Activated B cell treated with CpG ODN at 0.5 μM for 24 hours (primary cell): ENCODE measurements around the gene FBXL7. TPM values are rescaled to one million over a fixed set of nuclear protein-coding genes. Genes with fewer than 3 reads are reported as not detected.

Experiments used
- ATAC-seq: fragments of 200-7000 bp; cut with Tn5 transposase; one replicate; pipeline ENCODE4 v1.10.0; 2021; ENCODE audit warnings: low read depth, mild to moderate bottlenecking, moderate library complexity
- CTCF ChIA-PET: fragments of 350-600 bp; sonication (Branson Sonifier 250); formaldehyde crosslinking; loops from one replicate; lab custom pipeline; 2021; ENCODE audit warnings: antibody characterized with exemption; lab: Charles Lee
- POLR2A ChIA-PET: fragments of 350-600 bp; sonication (Branson Sonifier 250); formaldehyde crosslinking; loops from one replicate; lab custom pipeline; 2021; ENCODE audit warnings: antibody characterized with exemption; lab: Charles Lee
- DNase-seq: peaks from one replicate; pipeline ENCODE4 v3.0.0; 2022
- H3K27ac Mint-ChIP-seq: one replicate; pipeline ENCODE4 v1.8.0; 2020; ENCODE audit warnings: mixed read lengths
- H3K27me3 Mint-ChIP-seq: one replicate; pipeline ENCODE4 v1.8.0; 2021; ENCODE audit warnings: mixed read lengths
- H3K36me3 Mint-ChIP-seq: one replicate; pipeline ENCODE4 v1.8.0; 2021; ENCODE audit warnings: low read depth, mixed read lengths
- H3K4me1 Mint-ChIP-seq: one replicate; pipeline ENCODE4 v1.8.0; 2021; ENCODE audit warnings: mixed read lengths
- H3K4me3 Mint-ChIP-seq: one replicate; pipeline ENCODE4 v1.8.0; 2020; ENCODE audit warnings: mild to moderate bottlenecking, mixed read lengths
- H3K9me3 Mint-ChIP-seq: one replicate; pipeline ENCODE4 v1.8.0; 2020; ENCODE audit warnings: mixed read lengths
- intact Hi-C: fragments of 100-400 bp; cut with micrococcal nuclease; formaldehyde crosslinking; loops from one replicate; pipeline ENCODE4 v1.15.1; 2024
- total RNA-seq: library from RNA; stranded (reverse); gene quantifications from 2 replicates; pipeline ENCODE4 v1.2.3, GENCODE V29; 2022
- TF ChIP-seq, protein P1 (sequence below): fragments of 200-600 bp; IDR thresholded peaks from one replicate; pipeline ENCODE4 v1.8.0; 2022; ENCODE audit warnings: antibody characterized with exemption, mild to moderate bottlenecking

Gene FBXL7
- total RNA-seq, 1 donor from 2014 or later, result not detected

- DNase-seq, result no peak
- intact Hi-C loops, result no loop called here
- ATAC-seq, result no peak
- no peaks in the 10 kb centered on the region for H3K4me1 Mint-ChIP-seq
- no peak overlapping the region for H3K27ac Mint-ChIP-seq
- peaks cover 9% of the 10 kb centered on the region for H3K9me3 Mint-ChIP-seq
- no peak overlapping the region for H3K4me3 Mint-ChIP-seq
- TF ChIP-seq, protein P1, sequence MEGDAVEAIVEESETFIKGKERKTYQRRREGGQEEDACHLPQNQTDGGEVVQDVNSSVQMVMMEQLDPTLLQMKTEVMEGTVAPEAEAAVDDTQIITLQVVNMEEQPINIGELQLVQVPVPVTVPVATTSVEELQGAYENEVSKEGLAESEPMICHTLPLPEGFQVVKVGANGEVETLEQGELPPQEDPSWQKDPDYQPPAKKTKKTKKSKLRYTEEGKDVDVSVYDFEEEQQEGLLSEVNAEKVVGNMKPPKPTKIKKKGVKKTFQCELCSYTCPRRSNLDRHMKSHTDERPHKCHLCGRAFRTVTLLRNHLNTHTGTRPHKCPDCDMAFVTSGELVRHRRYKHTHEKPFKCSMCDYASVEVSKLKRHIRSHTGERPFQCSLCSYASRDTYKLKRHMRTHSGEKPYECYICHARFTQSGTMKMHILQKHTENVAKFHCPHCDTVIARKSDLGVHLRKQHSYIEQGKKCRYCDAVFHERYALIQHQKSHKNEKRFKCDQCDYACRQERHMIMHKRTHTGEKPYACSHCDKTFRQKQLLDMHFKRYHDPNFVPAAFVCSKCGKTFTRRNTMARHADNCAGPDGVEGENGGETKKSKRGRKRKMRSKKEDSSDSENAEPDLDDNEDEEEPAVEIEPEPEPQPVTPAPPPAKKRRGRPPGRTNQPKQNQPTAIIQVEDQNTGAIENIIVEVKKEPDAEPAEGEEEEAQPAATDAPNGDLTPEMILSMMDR, result no peak
- ChIA-PET POLR2A (no interaction called here), CTCF (no interaction called here)
- no peaks in the 10 kb centered on the region for H3K36me3 Mint-ChIP-seq
- H3K27me3 Mint-ChIP-seq, result no peaks in the 10 kb centered on the region
These were observed 456.6 kb downstream of the FBXL7 start for GRCh38 chr5:15956622-15957021.

DNA sequence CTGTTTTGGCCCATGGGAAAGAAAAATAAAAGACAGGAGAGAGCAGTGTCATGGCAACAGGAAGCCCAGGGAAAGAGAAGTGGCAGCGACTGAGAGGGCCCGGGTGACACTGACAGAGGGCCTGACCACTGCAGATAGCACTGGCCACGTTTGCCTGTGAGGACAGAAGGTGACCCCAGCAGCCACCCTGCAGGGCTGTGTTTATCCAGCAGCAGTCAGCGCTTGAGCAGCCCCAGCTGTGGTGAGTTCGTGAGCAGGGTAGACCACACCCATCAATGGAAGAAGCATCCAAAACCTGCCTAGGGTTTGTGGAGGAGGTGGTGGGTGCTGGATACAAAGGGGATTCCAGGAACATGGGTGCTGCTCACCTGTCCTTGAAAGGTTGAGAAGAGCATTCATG, 457.1 kb downstream of the FBXL7 start:
- no peaks in the 10 kb centered on the region for H3K36me3 Mint-ChIP-seq
- TF ChIP-seq, protein P1, result no peak
- H3K27ac Mint-ChIP-seq, result no peak overlapping the region
- no peaks in the 10 kb centered on the region for H3K27me3 Mint-ChIP-seq
- H3K4me3 Mint-ChIP-seq, result no peak overlapping the region
- no peak for ATAC-seq
- POLR2A ChIA-PET, result no interaction called here
- H3K4me1 Mint-ChIP-seq, result no peaks in the 10 kb centered on the region
- intact Hi-C loops, result no loop called here
- CTCF ChIA-PET, result no interaction called here
- H3K9me3 Mint-ChIP-seq, result peaks cover 6% of the 10 kb centered on the region
- DNase-seq, result no peak

GRCh38 chr5:15959370-15960164, 459.6 kb downstream of the FBXL7 start:
- Mint-ChIP-seq H3K36me3 (no peaks in the 10 kb centered on the region), H3K4me3 (no peak overlapping the region), H3K4me1 (no peaks in the 10 kb centered on the region), H3K27ac (no peak overlapping the region), H3K9me3 (peaks cover 9% of the 10 kb centered on the region), H3K27me3 (no peaks in the 10 kb centered on the region)
- POLR2A ChIA-PET, result no interaction called here
- intact Hi-C loops, result no loop called here
- TF ChIP-seq, protein P1, result no peak
- CTCF ChIA-PET, result no interaction called here
- no peak for ATAC-seq
- DNase-seq, result no peak

GRCh38 chr5:15966066-15966640, 466.2 kb downstream of the FBXL7 start:
- Mint-ChIP-seq H3K4me3 (no peak overlapping the region), H3K27ac (no peak overlapping the region), H3K9me3 (peaks cover 6% of the 10 kb centered on the region), H3K27me3 (no peaks in the 10 kb centered on the region), H3K36me3 (no peaks in the 10 kb centered on the region), H3K4me1 (no peaks in the 10 kb centered on the region)
- ChIA-PET POLR2A (no interaction called here), CTCF (no interaction called here)
- intact Hi-C loops, result no loop called here
- TF ChIP-seq, protein P1, result no peak
- ATAC-seq (no peak), DNase-seq (no peak)

- Mint-ChIP-seq H3K9me3 (peaks cover 6% of the 10 kb centered on the region), H3K4me3 (no peak overlapping the region), H3K27ac (no peak overlapping the region), H3K4me1 (no peaks in the 10 kb centered on the region), H3K27me3 (no peaks in the 10 kb centered on the region), H3K36me3 (no peaks in the 10 kb centered on the region)
- CTCF ChIA-PET, result no interaction called here
- no peak for ATAC-seq
- intact Hi-C loops, result no loop called here
- TF ChIP-seq, protein P1, result no peak
- DNase-seq, result no peak
- POLR2A ChIA-PET, result no interaction called here
These were observed 466.7 kb downstream of the FBXL7 start for GRCh38 chr5:15966651-15967050.
